WTC11 (cell line): ENCODE measurements around the gene ALAD. TPM values are rescaled to one million over a fixed set of nuclear protein-coding genes. Genes with fewer than 3 reads are reported as not detected.

Source experiments
- ATAC-seq: fragments of 200-7000 bp; cut with Tn5 transposase; 2 replicates; pipeline ENCODE4 v1.10.0; 2021; ENCODE audit warnings: mild to moderate bottlenecking, moderate library complexity
- CTCF ChIA-PET: fragments of 300-600 bp; sonication (Branson Sonifier 250); formaldehyde crosslinking; loops from one replicate; lab custom pipeline; 2021; ENCODE audit warnings: antibody characterized with exemption; lab: Charles Lee
- POLR2A ChIA-PET: fragments of 350-600 bp; sonication (Branson Sonifier 250); formaldehyde crosslinking; loops from one replicate; lab custom pipeline; 2021; ENCODE audit warnings: antibody characterized with exemption; lab: Charles Lee
- DNase-seq: peaks from one replicate; pipeline ENCODE4 v3.0.0; 2021; ENCODE audit warnings: low spot score
- H3K27ac Mint-ChIP-seq: 2 replicates; pipeline ENCODE4 v1.8.0; 2021; ENCODE audit warnings: mixed read lengths
- H3K27me3 Mint-ChIP-seq: 2 replicates; pipeline ENCODE4 v1.8.0; 2021; ENCODE audit warnings: low read depth, mild to moderate bottlenecking, moderate library complexity, mixed read lengths
- H3K36me3 Mint-ChIP-seq: 2 replicates; pipeline ENCODE4 v1.8.0; 2021; ENCODE audit warnings: mixed read lengths
- H3K4me1 Mint-ChIP-seq: 2 replicates; pipeline ENCODE4 v1.8.0; 2022; ENCODE audit warnings: mixed read lengths
- H3K4me3 Mint-ChIP-seq: 2 replicates; pipeline ENCODE4 v1.8.0; 2021; ENCODE audit warnings: mild to moderate bottlenecking, moderate library complexity, mixed read lengths
- H3K9me3 Mint-ChIP-seq: 2 replicates; pipeline ENCODE4 v1.8.0; 2021; ENCODE audit warnings: mixed read lengths
- AFF4 ChIP-seq: sonication (generic); formaldehyde crosslinking; IDR thresholded peaks from 2 replicates; pipeline ENCODE4 v1.8.1; 2023; ENCODE audit warnings: mild to moderate bottlenecking, missing genetic modification reagents, borderline replicate concordance
- AR ChIP-seq: fragments of 250-450 bp; sonication (Bioruptor Pico); IDR thresholded peaks from 2 replicates; pipeline ENCODE4 v1.9.0; 2021; ENCODE audit warnings: mild to moderate bottlenecking
- CTCF ChIP-seq: fragments of 200-600 bp; IDR thresholded peaks from 2 replicates; pipeline ENCODE4 v1.8.0; 2022; ENCODE audit warnings: antibody characterized with exemption
- FOXJ3 ChIP-seq: sonication (generic); formaldehyde crosslinking; IDR thresholded peaks from 2 replicates; pipeline ENCODE4 v1.9.0; 2021; ENCODE audit warnings: missing genetic modification reagents, mild to moderate bottlenecking, borderline replicate concordance
- GTF2I ChIP-seq: fragments of 250-450 bp; sonication (Bioruptor Pico); conservative IDR thresholded peaks from 2 replicates; pipeline ENCODE4 v1.4.0; 2021; ENCODE audit warnings: mild to moderate bottlenecking
- JUN ChIP-seq: sonication (generic); formaldehyde crosslinking; IDR thresholded peaks from 2 replicates; pipeline ENCODE4 v1.8.0; 2023; ENCODE audit warnings: mild to moderate bottlenecking, missing genetic modification reagents
- KAT7 ChIP-seq: sonication (generic); formaldehyde crosslinking; IDR thresholded peaks from 2 replicates; pipeline ENCODE4 v1.8.1; 2023; ENCODE audit warnings: missing genetic modification reagents, mild to moderate bottlenecking, borderline replicate concordance
- NFYB ChIP-seq: sonication (generic); formaldehyde crosslinking; conservative IDR thresholded peaks from 2 replicates; pipeline ENCODE4 v1.8.0; 2022; ENCODE audit warnings: low read depth, missing genetic modification reagents
- SMAD4 ChIP-seq: sonication (generic); formaldehyde crosslinking; IDR thresholded peaks from 2 replicates; pipeline ENCODE4 v1.8.0; 2022; ENCODE audit warnings: mild to moderate bottlenecking, missing genetic modification reagents
- USF2 ChIP-seq: sonication (generic); formaldehyde crosslinking; IDR thresholded peaks from 2 replicates; pipeline ENCODE4 v1.8.1; 2023; ENCODE audit warnings: mild to moderate bottlenecking, missing genetic modification reagents, moderate library complexity
- ZNF232 ChIP-seq: sonication (generic); formaldehyde crosslinking; IDR thresholded peaks from 2 replicates; pipeline ENCODE4 v1.8.0; 2022; ENCODE audit warnings: mild to moderate bottlenecking, missing genetic modification reagents
- ZNF416 ChIP-seq: fragments of 250-450 bp; sonication (Bioruptor Pico); IDR thresholded peaks from 2 replicates; pipeline ENCODE4 v1.9.0; 2021; ENCODE audit warnings: mild to moderate bottlenecking, inconsistent platforms
- total RNA-seq: library from RNA; stranded (reverse); gene quantifications from 3 replicates; pipeline ENCODE4 v1.2.3, GENCODE V29; 2021
- TF ChIP-seq, protein P1 (sequence below): sonication (generic); formaldehyde crosslinking; IDR thresholded peaks from 2 replicates; pipeline ENCODE4 v1.8.1; 2022; ENCODE audit warnings: mild to moderate bottlenecking, missing genetic modification reagents, moderate library complexity, borderline replicate concordance
- TF ChIP-seq, protein P2 (sequence below): sonication (generic); formaldehyde crosslinking; IDR thresholded peaks from 2 replicates; pipeline ENCODE4 v1.8.0; 2022; ENCODE audit warnings: mild to moderate bottlenecking, missing genetic modification reagents
- TF ChIP-seq, protein P3 (sequence below): sonication (generic); formaldehyde crosslinking; IDR thresholded peaks from 2 replicates; pipeline ENCODE4 v1.8.0; 2023; ENCODE audit warnings: mild to moderate bottlenecking, missing genetic modification reagents
- TF ChIP-seq, protein P4 (sequence below): sonication (generic); formaldehyde crosslinking; conservative IDR thresholded peaks from 2 replicates; pipeline ENCODE4 v1.8.1; 2022; ENCODE audit warnings: mild to moderate bottlenecking, missing genetic modification reagents
- TF ChIP-seq, protein P5 (sequence below): fragments of 250-450 bp; sonication (Bioruptor Pico); conservative IDR thresholded peaks from 2 replicates; pipeline ENCODE4 v1.9.0; 2021; ENCODE audit warnings: mild to moderate bottlenecking

Gene ALAD
- total RNA-seq, 1 experiment from 2014 or later: 15.9 TPM

DNA sequence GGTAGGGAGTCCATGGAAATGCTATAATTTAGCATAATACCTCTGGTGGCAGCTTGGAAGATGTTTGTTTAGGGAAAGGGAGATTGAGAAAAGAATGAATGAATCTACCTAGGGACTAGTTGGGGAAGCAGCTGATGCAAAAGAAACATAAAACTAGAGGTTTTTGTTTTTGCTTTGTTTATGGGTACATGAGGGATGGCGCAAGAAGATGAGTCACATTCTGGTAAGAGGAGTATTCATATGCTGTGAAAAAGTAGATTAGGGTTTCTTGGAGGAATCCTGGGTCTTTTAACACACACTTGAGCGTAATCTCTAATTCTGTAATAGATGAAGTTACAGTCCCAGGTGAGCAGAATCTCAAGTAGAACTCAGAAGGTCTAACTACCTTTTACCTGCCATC, 26.5 kb upstream of the ALAD start:
- Mint-ChIP-seq H3K27ac (no peak overlapping the region), H3K4me1 (peaks cover 10% of the 10 kb centered on the region), H3K9me3 (peaks cover 2% of the 10 kb centered on the region; the same call in 1 of the 2 replicates), H3K27me3 (peaks cover 26% of the 10 kb centered on the region), H3K4me3 (no peak overlapping the region), H3K36me3 (no peaks in the 10 kb centered on the region)
- TF ChIP-seq, protein P1, sequence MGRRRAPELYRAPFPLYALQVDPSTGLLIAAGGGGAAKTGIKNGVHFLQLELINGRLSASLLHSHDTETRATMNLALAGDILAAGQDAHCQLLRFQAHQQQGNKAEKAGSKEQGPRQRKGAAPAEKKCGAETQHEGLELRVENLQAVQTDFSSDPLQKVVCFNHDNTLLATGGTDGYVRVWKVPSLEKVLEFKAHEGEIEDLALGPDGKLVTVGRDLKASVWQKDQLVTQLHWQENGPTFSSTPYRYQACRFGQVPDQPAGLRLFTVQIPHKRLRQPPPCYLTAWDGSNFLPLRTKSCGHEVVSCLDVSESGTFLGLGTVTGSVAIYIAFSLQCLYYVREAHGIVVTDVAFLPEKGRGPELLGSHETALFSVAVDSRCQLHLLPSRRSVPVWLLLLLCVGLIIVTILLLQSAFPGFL (CRISPR knock-in tag): no peak
- TF ChIP-seq, protein P2, sequence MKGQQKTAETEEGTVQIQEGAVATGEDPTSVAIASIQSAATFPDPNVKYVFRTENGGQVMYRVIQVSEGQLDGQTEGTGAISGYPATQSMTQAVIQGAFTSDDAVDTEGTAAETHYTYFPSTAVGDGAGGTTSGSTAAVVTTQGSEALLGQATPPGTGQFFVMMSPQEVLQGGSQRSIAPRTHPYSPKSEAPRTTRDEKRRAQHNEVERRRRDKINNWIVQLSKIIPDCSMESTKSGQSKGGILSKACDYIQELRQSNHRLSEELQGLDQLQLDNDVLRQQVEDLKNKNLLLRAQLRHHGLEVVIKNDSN: no peak
- TF ChIP-seq JUN (CRISPR knock-in tag) (no peak), ZNF416 (CRISPR knock-in tag) (no peak), ZNF232 (CRISPR knock-in tag) (no peak), USF2 (CRISPR knock-in tag) (no peak), SMAD4 (CRISPR knock-in tag) (no peak), GTF2I (CRISPR knock-in tag) (no peak), AR (CRISPR knock-in tag) (no peak), AFF4 (CRISPR knock-in tag) (no peak), NFYB (CRISPR knock-in tag) (no peak)
- TF ChIP-seq, protein P3, sequence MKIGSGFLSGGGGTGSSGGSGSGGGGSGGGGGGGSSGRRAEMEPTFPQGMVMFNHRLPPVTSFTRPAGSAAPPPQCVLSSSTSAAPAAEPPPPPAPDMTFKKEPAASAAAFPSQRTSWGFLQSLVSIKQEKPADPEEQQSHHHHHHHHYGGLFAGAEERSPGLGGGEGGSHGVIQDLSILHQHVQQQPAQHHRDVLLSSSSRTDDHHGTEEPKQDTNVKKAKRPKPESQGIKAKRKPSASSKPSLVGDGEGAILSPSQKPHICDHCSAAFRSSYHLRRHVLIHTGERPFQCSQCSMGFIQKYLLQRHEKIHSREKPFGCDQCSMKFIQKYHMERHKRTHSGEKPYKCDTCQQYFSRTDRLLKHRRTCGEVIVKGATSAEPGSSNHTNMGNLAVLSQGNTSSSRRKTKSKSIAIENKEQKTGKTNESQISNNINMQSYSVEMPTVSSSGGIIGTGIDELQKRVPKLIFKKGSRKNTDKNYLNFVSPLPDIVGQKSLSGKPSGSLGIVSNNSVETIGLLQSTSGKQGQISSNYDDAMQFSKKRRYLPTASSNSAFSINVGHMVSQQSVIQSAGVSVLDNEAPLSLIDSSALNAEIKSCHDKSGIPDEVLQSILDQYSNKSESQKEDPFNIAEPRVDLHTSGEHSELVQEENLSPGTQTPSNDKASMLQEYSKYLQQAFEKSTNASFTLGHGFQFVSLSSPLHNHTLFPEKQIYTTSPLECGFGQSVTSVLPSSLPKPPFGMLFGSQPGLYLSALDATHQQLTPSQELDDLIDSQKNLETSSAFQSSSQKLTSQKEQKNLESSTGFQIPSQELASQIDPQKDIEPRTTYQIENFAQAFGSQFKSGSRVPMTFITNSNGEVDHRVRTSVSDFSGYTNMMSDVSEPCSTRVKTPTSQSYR (CRISPR knock-in tag): no peak
- DNase-seq (no peak), ATAC-seq (no peak)
- CTCF ChIA-PET: no interaction called here
- POLR2A ChIA-PET: no interaction called here

DNA sequence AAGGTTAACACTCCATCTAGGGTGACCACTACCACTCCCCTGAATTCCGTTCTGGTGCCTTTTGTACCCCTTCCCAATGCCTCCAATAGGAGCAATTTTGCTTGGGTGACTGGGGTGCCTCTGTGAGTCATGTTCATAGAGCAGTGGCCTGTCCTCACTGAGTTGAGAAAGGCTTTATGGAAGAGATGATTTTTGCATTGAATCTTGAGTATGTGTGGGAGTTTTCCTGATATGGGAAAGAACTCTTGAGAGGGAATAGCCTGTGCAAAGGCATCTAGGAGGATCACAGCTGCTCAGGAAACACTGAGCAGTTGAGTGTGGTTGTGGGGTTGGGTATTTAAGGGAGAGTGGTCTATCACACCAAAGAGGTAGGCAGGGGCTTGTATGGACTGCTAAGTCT, 25.6 kb upstream of the ALAD start:
- ChIA-PET CTCF (no interaction called here), POLR2A (no interaction called here)
- TF ChIP-seq, protein P4, sequence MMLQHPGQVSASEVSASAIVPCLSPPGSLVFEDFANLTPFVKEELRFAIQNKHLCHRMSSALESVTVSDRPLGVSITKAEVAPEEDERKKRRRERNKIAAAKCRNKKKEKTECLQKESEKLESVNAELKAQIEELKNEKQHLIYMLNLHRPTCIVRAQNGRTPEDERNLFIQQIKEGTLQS (CRISPR knock-in tag): no peak
- TF ChIP-seq, protein P5, sequence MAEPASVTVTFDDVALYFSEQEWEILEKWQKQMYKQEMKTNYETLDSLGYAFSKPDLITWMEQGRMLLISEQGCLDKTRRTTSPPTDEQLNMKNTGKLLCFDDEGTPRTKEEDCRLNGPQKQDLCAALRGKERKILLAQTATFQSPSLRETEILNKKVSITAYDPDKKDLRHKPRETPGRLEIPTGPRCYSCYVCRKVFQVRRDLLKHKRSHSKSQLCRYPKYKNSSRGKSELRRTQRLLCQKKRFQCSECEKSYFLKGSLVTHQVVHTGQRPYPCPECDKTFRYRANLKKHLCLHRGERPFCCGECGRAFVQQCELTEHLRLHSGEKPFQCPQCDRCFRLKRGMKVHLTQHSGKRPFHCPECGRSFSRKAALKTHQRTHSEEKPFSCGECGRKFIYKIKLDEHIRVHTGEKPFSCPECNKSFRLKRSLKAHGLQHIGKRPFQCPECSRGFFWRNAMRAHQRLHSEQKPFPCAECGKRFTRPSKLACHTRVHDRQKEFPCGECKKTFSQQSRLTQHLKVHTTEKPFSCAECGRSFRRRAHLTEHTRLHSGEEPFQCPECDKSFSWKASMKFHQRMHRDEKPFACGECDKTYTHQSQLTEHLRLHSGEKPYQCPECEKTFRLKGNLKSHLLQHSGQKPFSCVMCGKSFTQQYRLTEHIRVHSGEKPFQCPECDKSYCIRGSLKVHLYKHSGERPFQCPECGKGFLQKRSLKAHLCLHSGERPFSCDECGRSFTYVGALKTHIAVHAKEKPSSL (CRISPR knock-in tag): no peak
- TF ChIP-seq FOXJ3: no peak
- no peak for TF ChIP-seq CTCF
- TF ChIP-seq ZNF416 (CRISPR knock-in tag): no peak
- no peak for TF ChIP-seq KAT7

More for the DNA sequence above, 25.6 kb upstream of the ALAD start:
- Mint-ChIP-seq H3K4me1 (peaks cover 10% of the 10 kb centered on the region), H3K4me3 (no peak overlapping the region), H3K27ac (no peak overlapping the region), H3K9me3 (no peaks in the 10 kb centered on the region), H3K27me3 (peaks cover 26% of the 10 kb centered on the region), H3K36me3 (no peaks in the 10 kb centered on the region)
- DNase-seq (no peak), ATAC-seq (no peak)
